Transverse colon (tissue), 4 donors: Measurements from ENCODE around the gene MRFAP1L1.
"Not testable (repeated sequence)": the region's sequence is repeated elsewhere in the genome, so short reads cannot be mapped to it uniquely, and the experiment has no call there.

Experiments
- EP300 ChIP-seq: sonication (generic); formaldehyde crosslinking; IDR thresholded peaks from one replicate; pipeline ENCODE4 v1.6.1; 2017; ENCODE audit warnings: antibody characterized with exemption, low read depth
- POLR2AphosphoS5 ChIP-seq, 3 donors: sonication (generic); formaldehyde crosslinking; IDR thresholded peaks; one replicate each; pipeline ENCODE4 v1.6.1; 2016; ENCODE audit warnings: antibody characterized with exemption in 3 of 3
- TF ChIP-seq, protein P1 (sequence below), 5 experiments: fragments of 200-600 bp in 3 of 5; fragments of 450-650 bp in 2 of 5; sonication (generic) in 3 of 5; IDR thresholded peaks; 1 replicate in 2 of 5; 2 replicates in 3 of 5; pipeline ENCODE4 v1.5.1; 2016 to 2017; ENCODE audit warnings: antibody characterized with exemption in 5 of 5, inconsistent platforms in 3 of 5, mild to moderate bottlenecking in 2 of 5, moderate library complexity in 1 of 5

DNA sequence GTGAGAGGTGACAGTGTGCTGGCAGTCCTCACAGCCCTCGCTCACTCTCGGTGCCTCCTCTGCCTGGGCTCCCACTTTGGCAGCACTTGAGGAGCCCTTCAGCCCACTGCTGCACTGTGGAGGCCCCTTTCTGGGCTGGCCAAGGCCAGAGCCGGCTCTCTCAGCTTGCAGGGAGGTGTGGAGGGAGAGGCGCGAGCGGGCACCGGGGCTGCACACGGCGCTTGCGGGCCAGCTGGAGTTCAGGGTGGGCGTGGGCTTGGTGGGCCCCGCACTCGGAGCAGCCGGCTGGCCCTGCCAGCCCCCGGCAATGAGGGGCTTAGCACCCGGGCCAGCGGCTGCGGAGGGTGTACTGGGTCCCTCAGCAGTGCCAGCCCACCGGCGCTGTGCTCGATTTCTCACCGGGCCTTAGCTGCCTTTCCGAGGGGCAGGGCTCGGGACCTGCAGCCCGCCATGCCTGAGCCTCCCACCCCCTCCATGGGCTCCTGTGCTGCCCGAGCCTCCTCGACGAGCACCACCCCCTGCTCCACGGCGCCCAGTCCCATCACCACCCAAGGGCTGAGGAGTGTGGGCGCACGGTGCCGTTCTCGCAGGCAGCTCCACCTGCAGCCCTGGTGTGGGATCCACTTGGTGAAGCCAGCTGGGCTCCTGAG lies 37.0 kb downstream of the MRFAP1L1 start:
- TF ChIP-seq, protein P1, sequence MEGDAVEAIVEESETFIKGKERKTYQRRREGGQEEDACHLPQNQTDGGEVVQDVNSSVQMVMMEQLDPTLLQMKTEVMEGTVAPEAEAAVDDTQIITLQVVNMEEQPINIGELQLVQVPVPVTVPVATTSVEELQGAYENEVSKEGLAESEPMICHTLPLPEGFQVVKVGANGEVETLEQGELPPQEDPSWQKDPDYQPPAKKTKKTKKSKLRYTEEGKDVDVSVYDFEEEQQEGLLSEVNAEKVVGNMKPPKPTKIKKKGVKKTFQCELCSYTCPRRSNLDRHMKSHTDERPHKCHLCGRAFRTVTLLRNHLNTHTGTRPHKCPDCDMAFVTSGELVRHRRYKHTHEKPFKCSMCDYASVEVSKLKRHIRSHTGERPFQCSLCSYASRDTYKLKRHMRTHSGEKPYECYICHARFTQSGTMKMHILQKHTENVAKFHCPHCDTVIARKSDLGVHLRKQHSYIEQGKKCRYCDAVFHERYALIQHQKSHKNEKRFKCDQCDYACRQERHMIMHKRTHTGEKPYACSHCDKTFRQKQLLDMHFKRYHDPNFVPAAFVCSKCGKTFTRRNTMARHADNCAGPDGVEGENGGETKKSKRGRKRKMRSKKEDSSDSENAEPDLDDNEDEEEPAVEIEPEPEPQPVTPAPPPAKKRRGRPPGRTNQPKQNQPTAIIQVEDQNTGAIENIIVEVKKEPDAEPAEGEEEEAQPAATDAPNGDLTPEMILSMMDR (IDR thresholded peaks at IDR 0.05), result not testable (repeated sequence)
- TF ChIP-seq EP300; POLR2AphosphoS5 (IDR thresholded peaks at IDR 0.05): not testable (repeated sequence)
